IMR-90 (cell line): ENCODE measurements around the gene KRABD2.

ENCODE experiments used
- ATAC-seq: fragments of 200-7000 bp; cut with Tn5 transposase; 2 replicates; pipeline ENCODE4 v1.9.1; 2020; ENCODE audit warnings: low read depth, mild to moderate bottlenecking, moderate library complexity
- BruUV-seq: library from RNA; stranded (reverse); fragments of 400-500 nt; replicated peaks from 2 replicates; lab custom pipeline; 2021; lab: Mats Ljungman, UMichigan
- CTCF ChIA-PET: fragments of 300-600 bp; formaldehyde crosslinking; extraction: SDS; loops from one replicate; lab custom pipeline; 2021; ENCODE audit warnings: antibody characterized with exemption; lab: Yijun Ruan, JAX
- POLR2A ChIA-PET: fragments of 300-600 bp; sonication (Branson Sonifier 250); formaldehyde crosslinking; loops from one replicate; lab custom pipeline; 2022; ENCODE audit warnings: antibody characterized with exemption; ENCODE audit not compliant: unreplicated experiment; lab: Charles Lee
- DNase-seq: peaks from one replicate; pipeline ENCODE4 v3.0.0; 2013
- H2AFZ ChIP-seq: replicated peaks from 2 replicates; pipeline ENCODE3; 2013; ENCODE audit warnings: low read length, mild to moderate bottlenecking; ENCODE audit not compliant: poor library complexity
- H2AK5ac ChIP-seq: 2 replicates; pipeline ENCODE4 v1.6.1; 2013; ENCODE audit warnings: low read depth, low read length, inconsistent platforms
- H2AK9ac ChIP-seq: replicated peaks from 2 replicates; pipeline ENCODE3; 2013; ENCODE audit warnings: mild to moderate bottlenecking, low read depth, low read length, moderate library complexity; ENCODE audit not compliant: poor library complexity
- H2BK120ac ChIP-seq: 2 replicates; pipeline ENCODE4 v1.6.1; 2013; ENCODE audit warnings: low read depth, low read length, inconsistent platforms
- H2BK15ac ChIP-seq: 3 replicates; pipeline ENCODE4 v1.6.1; 2013; ENCODE audit warnings: low read depth, low read length, inconsistent platforms
- H2BK20ac ChIP-seq: 2 replicates; pipeline ENCODE4 v1.6.1; 2013; ENCODE audit warnings: low read depth, mild to moderate bottlenecking, inconsistent platforms, low read length, moderate library complexity
- H2BK5ac ChIP-seq: 2 replicates; pipeline ENCODE4 v1.6.1; 2013; ENCODE audit warnings: mild to moderate bottlenecking, low read depth, low read length, inconsistent platforms; ENCODE audit not compliant: poor library complexity, severe bottlenecking
- H3K14ac ChIP-seq: replicated peaks from 2 replicates; pipeline ENCODE4 v1.6.1; 2013; ENCODE audit warnings: low read depth, low read length, inconsistent platforms
- H3K18ac ChIP-seq: 2 replicates; pipeline ENCODE4 v1.6.1; 2013; ENCODE audit warnings: low read depth, low read length, control low read depth
- H3K23ac ChIP-seq: 2 replicates; pipeline ENCODE4 v1.6.1; 2013; ENCODE audit warnings: low read depth, low read length, inconsistent platforms
- H3K27ac ChIP-seq: 2 replicates; pipeline ENCODE4 v1.5.1; 2013; ENCODE audit warnings: mild to moderate bottlenecking, control low read depth, low read length; ENCODE audit not compliant: insufficient read depth
- H3K27me3 ChIP-seq: 2 replicates; pipeline ENCODE4 v1.6.1; 2013; ENCODE audit warnings: low read length; ENCODE audit not compliant: control insufficient read depth, insufficient read depth
- H3K36me3 ChIP-seq: 2 replicates; pipeline ENCODE4 v1.6.1; 2013; ENCODE audit warnings: low read length, mixed read lengths; ENCODE audit not compliant: control insufficient read depth, insufficient read depth
- H3K4ac ChIP-seq: 2 replicates; pipeline ENCODE4 v1.6.1; 2013; ENCODE audit warnings: low read depth, low read length, inconsistent platforms
- H3K4me1 ChIP-seq: 2 replicates; pipeline ENCODE4 v1.6.1; 2013; ENCODE audit warnings: low read length, mixed read lengths; ENCODE audit not compliant: control insufficient read depth, insufficient read depth
- H3K4me2 ChIP-seq: 2 replicates; pipeline ENCODE4 v1.6.1; 2013; ENCODE audit warnings: low read depth, mild to moderate bottlenecking, control low read depth, low read length, moderate library complexity
- H3K4me3 ChIP-seq: 2 replicates; pipeline ENCODE4 v1.5.1; 2013; ENCODE audit warnings: low read depth, mild to moderate bottlenecking, control low read depth, low read length, moderate library complexity; ENCODE audit not compliant: insufficient read depth
- H3K56ac ChIP-seq: 2 replicates; pipeline ENCODE4 v1.6.1; 2013; ENCODE audit warnings: low read length, inconsistent platforms; ENCODE audit not compliant: insufficient read depth; ENCODE audit errors: extremely low read depth
- H3K79me1 ChIP-seq, 2 experiments: 2 replicates each; pipeline ENCODE4 v1.6.1; 2013; ENCODE audit warnings: low read length in 2 of 2, inconsistent platforms in 1 of 2, low read depth in 1 of 2
- H3K9ac ChIP-seq: 2 replicates; pipeline ENCODE4 v1.6.1; 2013; ENCODE audit warnings: low read depth, low read length, control low read depth
- H3K9me1 ChIP-seq: 2 replicates; pipeline ENCODE4 v1.6.1; 2013; ENCODE audit warnings: low read length, inconsistent platforms; ENCODE audit not compliant: insufficient read depth
- H3K9me3 ChIP-seq: 2 replicates; pipeline ENCODE4 v1.6.1; 2013; ENCODE audit warnings: low read length; ENCODE audit not compliant: control insufficient read depth, insufficient read depth
- H4K20me1 ChIP-seq: 2 replicates; pipeline ENCODE4 v1.6.1; 2013; ENCODE audit warnings: low read length, inconsistent platforms; ENCODE audit not compliant: insufficient read depth
- H4K5ac ChIP-seq: 2 replicates; pipeline ENCODE4 v1.6.1; 2013; ENCODE audit warnings: mild to moderate bottlenecking, low read depth, low read length, control low read depth
- H4K8ac ChIP-seq, 2 experiments: 2 replicates each; pipeline ENCODE4 v1.6.1; 2013; ENCODE audit warnings: low read depth in 2 of 2, low read length in 2 of 2, control low read depth in 1 of 2, inconsistent platforms in 1 of 2
- H4K91ac ChIP-seq: 2 replicates; pipeline ENCODE4 v1.6.1; 2013; ENCODE audit warnings: low read depth, low read length, inconsistent platforms; ENCODE audit not compliant: insufficient read depth
- BHLHE40 ChIP-seq: fragments of 150-350 bp; IDR thresholded peaks from 2 replicates; pipeline ENCODE4 v1.6.1; 2016; ENCODE audit warnings: mild to moderate bottlenecking, low read depth, low read length
- CEBPB ChIP-seq: IDR thresholded peaks from 2 replicates; pipeline ENCODE4 v1.6.1; 2012; ENCODE audit warnings: low read depth, low read length, improper control_type of control experiment
- CHD1 ChIP-seq: IDR thresholded peaks from 2 replicates; pipeline ENCODE4 v1.6.1; 2012; ENCODE audit warnings: low read depth, low read length, improper control_type of control experiment
- FOS ChIP-seq: fragments of 150-350 bp; IDR thresholded peaks from 2 replicates; pipeline ENCODE4 v1.6.1; 2016; ENCODE audit warnings: low read depth, low read length
- MAZ ChIP-seq: IDR thresholded peaks from 2 replicates; pipeline ENCODE4 v1.6.1; 2012; ENCODE audit warnings: low read depth, mild to moderate bottlenecking, low read length, improper control_type of control experiment, moderate library complexity, borderline replicate concordance
- MXI1 ChIP-seq: IDR thresholded peaks from 2 replicates; pipeline ENCODE4 v1.6.1; 2012; ENCODE audit warnings: low read depth, mild to moderate bottlenecking, low read length, moderate library complexity, borderline replicate concordance
- POLR2A ChIP-seq: IDR thresholded peaks from 2 replicates; pipeline ENCODE4 v1.6.1; 2012; ENCODE audit warnings: mild to moderate bottlenecking, low read depth, low read length
- RAD21 ChIP-seq: IDR thresholded peaks from 2 replicates; pipeline ENCODE4 v1.6.1; 2012; ENCODE audit warnings: low read length, improper control_type of control experiment
- RCOR1 ChIP-seq: IDR thresholded peaks from 2 replicates; pipeline ENCODE4 v1.6.1; 2012; ENCODE audit warnings: mild to moderate bottlenecking, low read length, improper control_type of control experiment; ENCODE audit not compliant: insufficient replicate concordance
- RFX5 ChIP-seq: IDR thresholded peaks from 2 replicates; pipeline ENCODE4 v1.8.0; 2012; ENCODE audit warnings: low read depth, mild to moderate bottlenecking, low read length, moderate library complexity
- WGBS, 2 experiments: methylation state at CpG; one replicate each; pipeline versions ENCODE4 v1.1.5 to v1.1.7; 2013; ENCODE audit warnings: missing lambda C conversion rate in 2 of 2; ENCODE audit not compliant: insufficient read length in 1 of 2; ENCODE audit errors: extremely low coverage in 2 of 2; 5-methylcytosine and 5-hydroxymethylcytosine counted together
- dilution Hi-C: fragments of 300-500 bp; cut with HindIII; formaldehyde crosslinking; loops from one replicate; pipeline ENCODE4 v1.14.3; 2018; ENCODE audit warnings: low sequenced_read_pairs; ENCODE audit not compliant: unreplicated experiment
- in situ Hi-C: fragments of 300-500 bp; cut with MboI; formaldehyde crosslinking; loops from 3 replicates; pipeline ENCODE4 v1.14.3; 2019; ENCODE audit warnings: low sequenced_read_pairs, inconsistent platforms, mixed read lengths
- intact Hi-C: fragments of 100-400 bp; cut with micrococcal nuclease; formaldehyde crosslinking; loops from 2 replicates; pipeline ENCODE4 v1.10.0; 2022
- TF ChIP-seq, protein P1 (sequence below): fragments of 150-350 bp; IDR thresholded peaks from 2 replicates; pipeline ENCODE4 v1.6.1; 2017; ENCODE audit warnings: mild to moderate bottlenecking, antibody characterized with exemption, low read length, low read depth
- TF ChIP-seq, protein P2 (sequence below): conservative IDR thresholded peaks from 2 replicates; pipeline ENCODE4 v1.5.1; 2012; ENCODE audit warnings: mild to moderate bottlenecking, low read depth, low read length, improper control_type of control experiment
- TF ChIP-seq, protein P3 (sequence below): fragments of 150-350 bp; IDR thresholded peaks from 2 replicates; pipeline ENCODE4 v1.6.1; 2016; ENCODE audit warnings: low read depth, mild to moderate bottlenecking, low read length, moderate library complexity, borderline replicate concordance

KRABD2 gene

DNA sequence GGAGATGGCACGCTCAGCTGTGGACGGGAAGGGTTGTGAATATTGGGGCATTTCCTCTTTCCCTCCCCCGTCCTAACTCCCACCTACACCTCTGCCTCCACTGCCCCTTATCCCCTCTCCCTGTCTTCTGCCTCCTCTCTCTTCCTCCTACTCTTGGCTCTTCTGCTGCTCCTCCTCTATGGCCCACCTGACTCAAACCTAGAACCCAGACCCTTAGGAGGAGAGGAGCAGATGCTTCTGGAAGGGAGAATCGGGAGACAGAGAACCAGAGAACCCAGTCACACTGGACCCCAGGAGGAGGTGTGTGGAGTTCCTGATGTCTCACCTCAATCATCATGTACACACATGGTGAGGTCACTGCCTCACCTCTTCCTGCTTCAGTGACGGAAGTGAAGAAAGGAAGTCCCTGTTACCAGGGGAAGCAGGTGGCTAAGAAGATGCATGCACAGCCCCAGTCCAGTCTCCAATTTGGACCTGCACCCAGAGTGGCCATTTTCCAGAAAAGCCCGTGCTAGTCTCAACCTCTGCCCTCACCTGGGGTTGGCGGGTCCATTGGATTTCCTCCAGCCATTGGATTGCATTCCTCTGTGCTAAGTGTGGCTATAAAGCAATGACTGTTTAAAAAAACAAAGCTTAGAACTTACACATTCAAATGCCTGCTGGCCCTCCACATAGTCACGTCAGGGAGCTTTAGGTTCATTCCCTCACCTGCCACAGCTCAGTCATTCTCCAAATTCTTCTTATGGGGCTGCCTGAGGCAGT, 17.1 kb upstream of the KRABD2 start:
- Histone ChIP-seq H3K36me3 (no peaks in the 10 kb centered on the region), H3K79me1 (no peaks in the 10 kb centered on the region), H3K9me1 (no peaks in the 10 kb centered on the region), H3K9me3 (no peaks in the 10 kb centered on the region), H2BK5ac (no peak overlapping the region), H2AK5ac (no peak overlapping the region; the same call in 1 of the 2 replicates), H4K5ac (no peak overlapping the region), H2AK9ac (no peak overlapping the region), H2BK15ac (no peak overlapping the region), H2BK120ac (no peak overlapping the region), H3K56ac (no peak overlapping the region), H2AFZ (peak overlapping the region; percentile 9), H3K9ac (no peak overlapping the region), H4K91ac (no peak overlapping the region), H3K4me2 (no peak overlapping the region), H3K4me3 (no peak overlapping the region), H3K23ac (no peak overlapping the region), H3K4ac (no peak overlapping the region), H3K27ac (no peak overlapping the region), H2BK20ac (no peak overlapping the region), H3K14ac (no peak overlapping the region), H3K27me3 (peaks cover 25% of the 10 kb centered on the region), H4K8ac (no peak overlapping the region), H3K4me1 (peaks cover 4% of the 10 kb centered on the region; the same call in 1 of the 2 replicates), H4K20me1 (no peaks in the 10 kb centered on the region), H3K18ac (no peak overlapping the region)
- TF ChIP-seq BHLHE40 (no peak), CEBPB (no peak), RAD21 (no peak), RCOR1 (no peak), RFX5 (no peak), MXI1 (no peak), FOS (no peak), MAZ (no peak), CHD1 (no peak), POLR2A (no peak)
- TF ChIP-seq, protein P1, sequence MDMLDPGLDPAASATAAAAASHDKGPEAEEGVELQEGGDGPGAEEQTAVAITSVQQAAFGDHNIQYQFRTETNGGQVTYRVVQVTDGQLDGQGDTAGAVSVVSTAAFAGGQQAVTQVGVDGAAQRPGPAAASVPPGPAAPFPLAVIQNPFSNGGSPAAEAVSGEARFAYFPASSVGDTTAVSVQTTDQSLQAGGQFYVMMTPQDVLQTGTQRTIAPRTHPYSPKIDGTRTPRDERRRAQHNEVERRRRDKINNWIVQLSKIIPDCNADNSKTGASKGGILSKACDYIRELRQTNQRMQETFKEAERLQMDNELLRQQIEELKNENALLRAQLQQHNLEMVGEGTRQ: no peak
- TF ChIP-seq, protein P2, sequence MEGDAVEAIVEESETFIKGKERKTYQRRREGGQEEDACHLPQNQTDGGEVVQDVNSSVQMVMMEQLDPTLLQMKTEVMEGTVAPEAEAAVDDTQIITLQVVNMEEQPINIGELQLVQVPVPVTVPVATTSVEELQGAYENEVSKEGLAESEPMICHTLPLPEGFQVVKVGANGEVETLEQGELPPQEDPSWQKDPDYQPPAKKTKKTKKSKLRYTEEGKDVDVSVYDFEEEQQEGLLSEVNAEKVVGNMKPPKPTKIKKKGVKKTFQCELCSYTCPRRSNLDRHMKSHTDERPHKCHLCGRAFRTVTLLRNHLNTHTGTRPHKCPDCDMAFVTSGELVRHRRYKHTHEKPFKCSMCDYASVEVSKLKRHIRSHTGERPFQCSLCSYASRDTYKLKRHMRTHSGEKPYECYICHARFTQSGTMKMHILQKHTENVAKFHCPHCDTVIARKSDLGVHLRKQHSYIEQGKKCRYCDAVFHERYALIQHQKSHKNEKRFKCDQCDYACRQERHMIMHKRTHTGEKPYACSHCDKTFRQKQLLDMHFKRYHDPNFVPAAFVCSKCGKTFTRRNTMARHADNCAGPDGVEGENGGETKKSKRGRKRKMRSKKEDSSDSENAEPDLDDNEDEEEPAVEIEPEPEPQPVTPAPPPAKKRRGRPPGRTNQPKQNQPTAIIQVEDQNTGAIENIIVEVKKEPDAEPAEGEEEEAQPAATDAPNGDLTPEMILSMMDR: no peak
- TF ChIP-seq, protein P3, sequence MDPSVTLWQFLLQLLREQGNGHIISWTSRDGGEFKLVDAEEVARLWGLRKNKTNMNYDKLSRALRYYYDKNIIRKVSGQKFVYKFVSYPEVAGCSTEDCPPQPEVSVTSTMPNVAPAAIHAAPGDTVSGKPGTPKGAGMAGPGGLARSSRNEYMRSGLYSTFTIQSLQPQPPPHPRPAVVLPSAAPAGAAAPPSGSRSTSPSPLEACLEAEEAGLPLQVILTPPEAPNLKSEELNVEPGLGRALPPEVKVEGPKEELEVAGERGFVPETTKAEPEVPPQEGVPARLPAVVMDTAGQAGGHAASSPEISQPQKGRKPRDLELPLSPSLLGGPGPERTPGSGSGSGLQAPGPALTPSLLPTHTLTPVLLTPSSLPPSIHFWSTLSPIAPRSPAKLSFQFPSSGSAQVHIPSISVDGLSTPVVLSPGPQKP: no peak
- ChIA-PET CTCF (interaction anchor here (0.7 kb wide), 1 partner anchor 266 kb away, joined by 3 read pairs; no protein-coding TSS in a partner anchor), POLR2A (interaction anchor here (0.6 kb wide), 1 partner anchor 184 kb away, joined by 4 read pairs; no protein-coding TSS in a partner anchor)
- ATAC-seq (peak; percentile 25), DNase-seq (peak; percentile 21)
- intact Hi-C loops: no loop called here
- no TSS peak for BruUV-seq
- dilution Hi-C loops: no loop called here
- no CpG with 5 or more reads among the region's 8 CpGs for WGBS, 2 experiments
- in situ Hi-C loops: no loop called here
